GM19438 (cell line): ENCODE results near the gene EGF.
"Not testable (repeated sequence)": the region's sequence is repeated elsewhere in the genome, so short reads cannot be mapped to it uniquely, and the experiment has no call there.

ENCODE experiments used
- ATAC-seq: cut with Tn5 transposase; IDR thresholded peaks from one replicate; pipeline ENCODE4 v1.9.1; 2021; ENCODE audit warnings: low read depth; ENCODE audit not compliant: unreplicated experiment

Gene EGF

GRCh38 chr4:110022457-110022856, 109.8 kb downstream of the EGF start:
- no peak for ATAC-seq

- ATAC-seq = no peak
These were observed 112.4 kb downstream of the EGF start for GRCh38 chr4:110025056-110025455.

DNA sequence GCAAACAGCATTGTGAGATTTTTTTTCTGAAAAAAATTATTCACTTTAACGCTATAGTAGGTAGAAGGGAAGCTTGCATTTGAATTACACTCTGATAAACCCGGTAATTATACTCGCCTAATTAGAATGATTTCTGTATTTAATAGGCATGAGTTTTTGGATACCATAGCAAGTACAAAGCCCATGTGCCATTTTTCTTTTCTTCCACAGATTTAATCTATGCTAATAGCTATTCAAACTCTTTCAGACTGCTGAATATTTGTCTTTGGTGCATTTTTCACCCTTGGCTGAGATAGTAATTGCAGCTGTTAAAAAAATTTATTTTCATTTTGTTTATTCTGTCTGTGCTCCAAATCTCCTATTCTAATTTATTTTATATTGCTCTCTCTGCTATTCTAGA, 113.0 kb downstream of the EGF start:
- ATAC-seq = no peak

GRCh38 chr4:110032603-110033002, 119.9 kb downstream of the EGF start:
- ATAC-seq = no peak

GRCh38 chr4:110033355-110034025, 120.8 kb downstream of the EGF start:
- no peak for ATAC-seq

DNA sequence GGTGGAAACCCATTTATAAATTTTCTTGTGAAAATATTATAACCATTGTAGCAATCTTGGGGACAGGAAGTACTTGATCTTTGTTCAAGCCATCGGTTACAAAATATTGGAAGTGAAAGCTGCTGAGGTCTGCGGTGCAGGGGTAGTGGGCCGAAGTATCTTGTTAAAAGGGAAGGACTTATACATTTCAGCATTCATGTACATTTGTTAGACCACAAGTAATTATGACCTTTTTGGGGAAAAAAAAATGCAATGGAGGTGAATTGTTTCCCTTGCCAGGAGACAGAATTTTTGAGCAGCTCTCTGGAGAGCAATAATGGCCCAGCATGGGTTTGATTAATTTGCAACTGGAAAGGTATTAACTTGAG, 121.3 kb downstream of the EGF start:
- ATAC-seq = peak; percentile 96

- ATAC-seq = not testable (repeated sequence)
These were observed 126.5 kb downstream of the EGF start for GRCh38 chr4:110039164-110039563.

GRCh38 chr4:110041735-110042134, 129.1 kb downstream of the EGF start:
- ATAC-seq = no peak

DNA sequence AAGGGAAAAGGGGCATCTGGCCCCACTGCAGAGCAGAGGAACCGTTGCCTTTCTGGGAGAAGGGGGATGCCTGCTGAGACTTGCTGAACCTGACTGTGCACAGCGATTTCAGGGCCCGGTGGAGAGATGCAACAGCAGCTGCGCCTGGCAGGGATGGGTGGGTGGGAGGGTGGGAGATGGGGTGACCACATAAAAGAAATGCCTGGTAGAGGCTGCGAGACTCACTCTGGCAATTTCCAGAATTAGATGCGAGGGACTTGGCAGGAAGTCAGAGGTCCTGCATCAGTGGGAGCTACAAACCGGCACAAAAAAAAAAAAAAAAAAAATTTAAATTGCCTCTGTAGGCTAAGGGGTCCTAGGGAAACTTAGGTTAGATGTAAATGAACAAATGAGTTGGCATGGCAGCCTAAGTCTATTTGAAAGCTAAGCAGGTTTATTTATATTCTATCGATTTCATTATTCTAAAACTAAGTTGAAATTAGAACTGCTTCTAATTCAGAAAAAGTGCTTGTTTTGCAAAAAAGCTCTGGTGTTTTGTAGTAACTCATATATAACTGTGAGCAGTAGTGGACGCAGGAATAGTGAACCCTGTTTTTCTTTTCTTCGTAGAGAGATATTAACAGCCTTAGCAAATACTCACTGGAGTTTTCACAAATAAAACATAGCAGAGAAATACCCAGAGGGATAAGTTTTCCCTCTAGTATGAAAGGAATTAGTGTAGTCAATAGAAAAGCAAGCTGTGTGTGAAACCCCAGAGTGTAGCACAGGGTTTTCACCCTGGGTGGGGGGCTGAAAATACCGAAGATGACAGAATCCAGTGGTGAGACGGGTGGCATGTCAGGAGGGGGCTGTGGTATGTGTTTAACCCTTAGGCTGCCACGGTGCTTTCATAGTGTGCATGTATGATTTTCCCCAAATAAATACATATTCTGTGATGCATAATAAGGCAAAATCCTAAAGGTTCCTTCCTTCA, 130.1 kb downstream of the EGF start:
- no peak for ATAC-seq

GRCh38 chr4:110046588-110047049, 133.9 kb downstream of the EGF start:
- no peak for ATAC-seq

GRCh38 chr4:110049951-110050925, 137.6 kb downstream of the EGF start:
- peak; percentile 63 for ATAC-seq

- ATAC-seq = peak; percentile 70
These were observed 142.6 kb downstream of the EGF start for GRCh38 chr4:110055158-110055768.

- no peak for ATAC-seq
These were observed 146.0 kb downstream of the EGF start for GRCh38 chr4:110058677-110059076.

- ATAC-seq = peak; percentile 81
These were observed 147.0 kb downstream of the EGF start for GRCh38 chr4:110059556-110060191.

GRCh38 chr4:110061076-110061475, 148.4 kb downstream of the EGF start:
- ATAC-seq = no peak
